Breast epithelium (tissue), 4 donors: ENCODE results near the gene TMEM87B. TPM values are rescaled to one million over a fixed set of nuclear protein-coding genes. Genes with fewer than 3 reads are reported as not detected.

ENCODE experiments used
- DNase-seq, 2 donors: peaks; one replicate each; pipeline ENCODE4 v3.0.0-alpha.2; 2019; ENCODE audit warnings: low spot score in 2 of 2
- H3K27ac ChIP-seq, 2 donors: fragments of 200-600 bp; sonication (generic) in 1 of 2; one replicate each; pipeline ENCODE4 v1.5.1; 2016 to 2019; ENCODE audit warnings: mild to moderate bottlenecking in 1 of 2
- H3K27me3 ChIP-seq, 2 donors: fragments of 200-600 bp; sonication (generic) in 1 of 2; one replicate each; pipeline versions ENCODE4 v1.5.1 to v1.6.0; 2017 to 2019; ENCODE audit warnings: control low read depth in 1 of 2, mild to moderate bottlenecking in 1 of 2
- H3K36me3 ChIP-seq: fragments of 200-600 bp; one replicate; pipeline ENCODE4 v1.5.1; 2019
- H3K4me1 ChIP-seq, 2 donors: fragments of 200-600 bp; sonication (generic); one replicate each; pipeline ENCODE4 v1.5.1; 2016 to 2019; ENCODE audit warnings: control low read depth in 1 of 2
- H3K4me3 ChIP-seq, 3 donors: fragments of 200-600 bp; sonication (generic); 1 replicate in 2 of 3; 2 replicates in 1 of 3; pipeline ENCODE4 v1.5.1; 2016 to 2019; ENCODE audit warnings: mild to moderate bottlenecking in 3 of 3, moderate library complexity in 2 of 3
- H3K9me3 ChIP-seq, 2 donors: fragments of 200-600 bp; sonication (generic) in 1 of 2; one replicate each; pipeline ENCODE4 v1.5.1; 2016 to 2019; ENCODE audit warnings: control low read depth in 1 of 2
- CTCF ChIP-seq, 3 donors: fragments of 450-650 bp; IDR thresholded peaks; one replicate each; pipeline ENCODE4 v1.5.1; 2016 to 2017; ENCODE audit warnings: antibody characterized with exemption in 3 of 3, mild to moderate bottlenecking in 3 of 3, moderate library complexity in 3 of 3
- POLR2A ChIP-seq: fragments of 450-650 bp; IDR thresholded peaks from one replicate; pipeline ENCODE4 v1.6.1; 2016; ENCODE audit warnings: antibody characterized with exemption, mild to moderate bottlenecking, moderate library complexity
- POLR2AphosphoS5 ChIP-seq, 3 donors: sonication (generic); formaldehyde crosslinking; IDR thresholded peaks; one replicate each; pipeline ENCODE4 v1.6.1; 2017; ENCODE audit warnings: antibody characterized with exemption in 3 of 3
- intact Hi-C: fragments of 100-400 bp; cut with DNase I; formaldehyde crosslinking; loops from one replicate; pipeline ENCODE4 v1.15.1; 2023; ENCODE audit warnings: low total_unique reads
- total RNA-seq, 3 donors: library from RNA; depleted of rRNA; stranded (reverse); fragments of >200 nt; gene quantifications; one replicate each; pipeline ENCODE4 v1.1.0, GENCODE V29; 2016

The TMEM87B gene
- total RNA-seq, 3 donors from 2014 or later = 16.2 to 52.0 (median 38.3) TPM

- no peak overlapping the region for H3K4me3 ChIP-seq
- no peaks in the 10 kb centered on the region for H3K36me3 ChIP-seq
- H3K4me1 ChIP-seq = no peaks in the 10 kb centered on the region
- no peak for DNase-seq
- H3K27me3 ChIP-seq = no peaks in the 10 kb centered on the region
- H3K9me3 ChIP-seq = no peaks in the 10 kb centered on the region
- H3K27ac ChIP-seq = no peak overlapping the region
- TF ChIP-seq POLR2AphosphoS5 (IDR thresholded peaks at IDR 0.05) (no peak), CTCF (IDR thresholded peaks at IDR 0.05) (no peak), POLR2A (no peak)
- intact Hi-C loops = no loop called here
These were observed 46.1 kb upstream of the TMEM87B start for GRCh38 chr2:112008910-112009485.

GRCh38 chr2:112010751-112011150 is 44.3 kb upstream of the TMEM87B start:
- Histone ChIP-seq H3K4me3 (no peak overlapping the region), H3K9me3 (no peaks in the 10 kb centered on the region), H3K4me1 (no peaks in the 10 kb centered on the region), H3K27ac (no peak overlapping the region), H3K27me3 (no peaks in the 10 kb centered on the region), H3K36me3 (no peaks in the 10 kb centered on the region)
- DNase-seq = no peak
- intact Hi-C loops = no loop called here
- TF ChIP-seq POLR2AphosphoS5 (IDR thresholded peaks at IDR 0.05) = no peak
- TF ChIP-seq CTCF (IDR thresholded peaks at IDR 0.05) = no peak
- TF ChIP-seq POLR2A = no peak

- Histone ChIP-seq H3K9me3 (no peaks in the 10 kb centered on the region), H3K27me3 (no peaks in the 10 kb centered on the region), H3K4me3 (no peak overlapping the region), H3K27ac (no peak overlapping the region), H3K36me3 (no peaks in the 10 kb centered on the region), H3K4me1 (no peaks in the 10 kb centered on the region)
- intact Hi-C loops = no loop called here
- DNase-seq = no peak
- TF ChIP-seq POLR2AphosphoS5 (IDR thresholded peaks at IDR 0.05) = no peak
- no peak for TF ChIP-seq CTCF (IDR thresholded peaks at IDR 0.05)
- TF ChIP-seq POLR2A = no peak
These were observed 42.5 kb upstream of the TMEM87B start for GRCh38 chr2:112012556-112012955.

GRCh38 chr2:112018846-112019245 is 36.2 kb upstream of the TMEM87B start:
- H3K27ac ChIP-seq = no peak overlapping the region
- H3K27me3 ChIP-seq = no peaks in the 10 kb centered on the region
- TF ChIP-seq POLR2AphosphoS5 (IDR thresholded peaks at IDR 0.05) (no peak), POLR2A (no peak)
- no peaks in the 10 kb centered on the region for H3K4me1 ChIP-seq
- no peak overlapping the region for H3K4me3 ChIP-seq
- H3K36me3 ChIP-seq = no peaks in the 10 kb centered on the region
- DNase-seq = no peak
- no peaks in the 10 kb centered on the region for H3K9me3 ChIP-seq
- intact Hi-C loops = no loop called here

- no peak for DNase-seq
- H3K9me3 ChIP-seq = no peaks in the 10 kb centered on the region
- no peak for TF ChIP-seq CTCF (IDR thresholded peaks at IDR 0.05)
- no peak for TF ChIP-seq POLR2AphosphoS5 (IDR thresholded peaks at IDR 0.05)
- TF ChIP-seq POLR2A = no peak
- intact Hi-C loops = no loop called here
- no peaks in the 10 kb centered on the region for H3K4me1 ChIP-seq
- no peaks in the 10 kb centered on the region for H3K27me3 ChIP-seq
- H3K4me3 ChIP-seq = no peak overlapping the region
- H3K36me3 ChIP-seq = no peaks in the 10 kb centered on the region
- H3K27ac ChIP-seq = no peak overlapping the region
These were observed 35.5 kb upstream of the TMEM87B start for GRCh38 chr2:112019569-112019982.

- H3K27me3 ChIP-seq = no peaks in the 10 kb centered on the region
- H3K4me1 ChIP-seq = no peaks in the 10 kb centered on the region
- no peak overlapping the region for H3K4me3 ChIP-seq
- H3K36me3 ChIP-seq = no peaks in the 10 kb centered on the region
- H3K27ac ChIP-seq = no peak overlapping the region
- TF ChIP-seq POLR2AphosphoS5 (IDR thresholded peaks at IDR 0.05) (no peak), POLR2A (no peak), CTCF (IDR thresholded peaks at IDR 0.05) (no peak)
- intact Hi-C loops = no loop called here
- no peaks in the 10 kb centered on the region for H3K9me3 ChIP-seq
- DNase-seq = no peak
These were observed 34.5 kb upstream of the TMEM87B start for GRCh38 chr2:112020561-112020960.
